ENCODE measurements around the gene DIDO1.

DIDO1 gene

GRCh38 chr20:62829231-62830230 lies 96.8 kb downstream of the DIDO1 start:
- DNase-seq = no peak

GRCh38 chr20:62828511-62829230 lies 97.6 kb downstream of the DIDO1 start:
- DNase-seq = no peak

- DNase-seq = no peak
These were observed 98.3 kb downstream of the DIDO1 start for GRCh38 chr20:62828051-62828450.
